Mesodermal cell (in vitro differentiated cells): ENCODE results near the gene GOLGA8K.
"Not testable (repeated sequence)": the region's sequence is repeated elsewhere in the genome, so short reads cannot be mapped to it uniquely, and the experiment has no call there.

ENCODE experiments used
- H3K27ac ChIP-seq: 2 replicates; pipeline ENCODE4 v1.7.0; 2013; ENCODE audit warnings: mild to moderate bottlenecking, low read depth, low read length, moderate library complexity; ENCODE audit not compliant: severe bottlenecking
- H3K36me3 ChIP-seq: 2 replicates; pipeline ENCODE4 v1.7.1; 2013; ENCODE audit warnings: mild to moderate bottlenecking, low read length, moderate library complexity; ENCODE audit not compliant: control insufficient read depth, insufficient read depth
- H3K4me1 ChIP-seq: one replicate; pipeline ENCODE4 v1.7.1; 2013; ENCODE audit warnings: mild to moderate bottlenecking, low read length; ENCODE audit not compliant: insufficient read depth, control insufficient read depth, poor library complexity, severe bottlenecking
- H3K4me3 ChIP-seq: 2 replicates; pipeline ENCODE4 v1.7.0; 2013; ENCODE audit warnings: low read length, control low read depth, mild to moderate bottlenecking; ENCODE audit not compliant: insufficient read depth, poor library complexity, severe bottlenecking; ENCODE audit errors: extremely low read depth
- H3K9me3 ChIP-seq: 2 replicates; pipeline ENCODE4 v1.7.1; 2013; ENCODE audit warnings: mild to moderate bottlenecking, low read length, moderate library complexity; ENCODE audit not compliant: control insufficient read depth
- WGBS, 2 experiments: methylation state at CpG; one replicate each; pipeline ENCODE4 v1.1.5; 2013; ENCODE audit warnings: missing lambda C conversion rate in 2 of 2; ENCODE audit not compliant: insufficient coverage in 2 of 2; 5-methylcytosine and 5-hydroxymethylcytosine counted together

GOLGA8K gene

DNA sequence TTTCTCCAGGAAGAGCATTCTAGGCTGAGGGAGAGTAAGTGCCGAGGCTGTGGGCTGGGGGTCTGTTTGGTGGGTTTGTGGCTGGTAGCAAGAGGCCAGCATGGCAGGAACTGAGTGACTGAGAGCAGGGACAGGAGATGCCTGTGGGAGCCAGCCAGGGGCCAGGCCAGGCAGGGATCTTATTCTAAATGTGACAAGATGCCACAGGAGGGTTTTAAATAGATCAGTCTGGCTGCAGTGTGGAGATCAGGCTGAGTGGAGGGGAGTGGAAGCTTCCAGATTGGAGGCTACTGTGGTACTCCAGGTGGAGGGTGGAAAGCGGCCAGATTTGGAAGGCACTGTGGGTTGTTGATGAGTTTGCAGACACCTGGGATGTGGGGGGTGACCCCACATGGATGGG lies 28.9 kb downstream of the GOLGA8K start:
- not testable (repeated sequence) for H3K4me3 ChIP-seq, H3K9me3 ChIP-seq, H3K36me3 ChIP-seq, H3K27ac ChIP-seq, H3K4me1 ChIP-seq
- WGBS, 2 experiments: no CpG with 5 or more reads among the region's 2 CpGs

DNA sequence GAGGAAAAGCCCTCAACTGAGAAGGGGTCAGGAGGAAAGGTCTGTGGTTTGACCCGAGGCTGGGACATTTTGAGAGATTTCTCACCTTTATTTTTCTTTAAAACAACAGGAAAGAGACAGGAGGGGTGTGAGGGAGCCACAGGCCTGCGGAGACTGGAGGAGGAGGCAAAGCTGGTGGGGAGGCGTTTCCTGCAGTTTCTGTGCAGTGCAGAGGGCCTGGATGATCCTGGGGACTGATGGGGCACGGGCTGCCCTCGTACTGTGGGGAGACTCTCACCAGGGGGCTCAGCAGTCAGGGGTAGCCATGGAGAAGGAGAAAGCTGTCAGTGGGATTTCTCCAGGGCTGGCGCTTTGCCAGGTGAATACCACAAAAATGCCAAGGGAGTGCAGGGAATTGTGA lies 29.4 kb downstream of the GOLGA8K start:
- H3K4me1 ChIP-seq, H3K9me3 ChIP-seq, H3K36me3 ChIP-seq, H3K27ac ChIP-seq, H3K4me3 ChIP-seq: not testable (repeated sequence)
- no CpG with 5 or more reads among the region's 6 CpGs for WGBS, 2 experiments

DNA sequence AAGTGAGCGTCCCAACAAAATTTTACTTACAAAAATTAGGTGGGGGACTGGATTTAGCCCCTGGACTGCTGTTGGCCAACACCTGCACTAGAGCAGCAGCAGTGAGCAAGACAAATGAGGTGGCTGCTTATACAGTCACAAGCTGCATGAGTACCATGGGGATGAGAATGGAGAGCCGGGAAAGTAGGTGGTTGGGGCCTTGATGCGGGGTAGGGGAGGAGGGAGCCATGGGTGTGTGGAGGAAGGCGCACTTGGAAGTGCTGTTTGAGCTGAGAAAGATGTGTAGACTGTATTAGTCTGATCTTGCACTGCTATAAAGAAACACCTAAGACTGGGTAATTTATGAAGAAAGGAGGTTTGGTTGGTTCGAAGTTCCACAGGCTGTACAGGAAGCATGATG lies 31.0 kb downstream of the GOLGA8K start:
- not testable (repeated sequence) for H3K36me3 ChIP-seq, H3K4me1 ChIP-seq, H3K4me3 ChIP-seq, H3K9me3 ChIP-seq, H3K27ac ChIP-seq
- WGBS, 2 experiments: 93% methylated on average over 2 of the region's 5 CpGs; no CpG with 5 or more reads in 1 of the 2 experiments

DNA sequence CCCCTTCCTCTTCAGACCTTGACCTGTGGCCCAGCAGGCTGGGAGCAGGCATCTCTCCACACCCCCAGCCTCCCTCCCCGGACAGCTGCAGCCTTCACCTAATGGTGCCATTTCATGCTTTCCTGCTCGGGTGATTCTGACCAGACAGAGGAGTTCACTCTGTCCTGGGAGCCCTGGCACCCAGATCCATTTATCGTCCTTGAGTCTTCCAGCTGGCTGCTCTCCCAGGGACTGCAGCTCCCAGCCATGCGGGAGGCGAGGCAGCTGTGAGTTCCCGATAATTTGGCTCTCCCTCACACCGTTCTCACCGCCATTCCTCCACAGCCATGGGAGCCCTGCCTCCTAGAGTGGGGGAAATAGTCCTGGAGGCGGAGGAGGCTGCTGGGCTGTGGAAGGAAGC lies 32.6 kb downstream of the GOLGA8K start:
- not testable (repeated sequence) for H3K36me3 ChIP-seq, H3K4me1 ChIP-seq, H3K9me3 ChIP-seq, H3K4me3 ChIP-seq, H3K27ac ChIP-seq
- no CpG with 5 or more reads among the region's 9 CpGs for WGBS, 2 experiments

DNA sequence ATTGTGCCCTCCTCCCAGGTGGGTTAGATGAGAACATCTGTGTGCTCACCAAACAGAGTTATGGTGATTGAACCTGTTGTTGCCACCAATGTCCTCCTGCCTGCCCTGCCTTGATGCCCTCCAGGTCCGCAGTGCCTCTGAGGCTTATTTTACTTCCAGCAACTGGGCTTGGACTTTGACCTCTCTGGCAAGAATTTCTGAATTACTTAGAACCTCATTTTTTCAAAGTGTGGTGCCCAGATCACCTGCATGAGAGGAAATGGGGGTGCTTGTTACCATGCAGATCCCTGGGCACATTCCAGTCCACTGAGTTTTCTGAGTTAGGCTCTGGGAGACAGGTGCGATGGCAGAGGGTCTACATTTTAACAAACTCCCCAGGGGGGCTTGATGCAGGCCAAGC lies 33.0 kb downstream of the GOLGA8K start:
- WGBS, 2 experiments: no CpG with 5 or more reads among the region's 2 CpGs
- not testable (repeated sequence) for H3K36me3 ChIP-seq, H3K4me1 ChIP-seq, H3K9me3 ChIP-seq, H3K27ac ChIP-seq, H3K4me3 ChIP-seq

DNA sequence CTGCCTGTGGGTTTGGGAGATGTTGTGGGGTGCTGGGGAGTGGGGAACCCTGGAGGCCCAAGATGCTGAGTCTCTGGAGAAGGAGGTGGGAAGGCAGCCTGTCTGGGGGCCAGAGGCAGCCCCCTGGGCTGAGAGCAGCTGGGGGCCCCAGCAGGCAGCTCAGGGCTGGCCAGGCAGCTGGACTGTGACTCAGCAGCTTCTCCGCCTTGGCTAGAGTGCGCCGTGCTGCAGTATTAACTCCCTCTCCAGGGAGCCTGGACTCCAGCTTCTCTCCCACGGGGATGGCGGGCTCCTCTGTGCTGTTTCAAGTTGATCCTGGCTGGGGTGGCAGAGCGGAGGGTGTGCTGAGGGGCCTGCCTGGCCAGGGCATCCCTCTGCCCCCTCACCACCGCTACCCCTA lies 36.6 kb downstream of the GOLGA8K start:
- WGBS, 2 experiments: no CpG with 5 or more reads among the region's 7 CpGs
- not testable (repeated sequence) for H3K9me3 ChIP-seq, H3K4me1 ChIP-seq, H3K4me3 ChIP-seq, H3K36me3 ChIP-seq, H3K27ac ChIP-seq

DNA sequence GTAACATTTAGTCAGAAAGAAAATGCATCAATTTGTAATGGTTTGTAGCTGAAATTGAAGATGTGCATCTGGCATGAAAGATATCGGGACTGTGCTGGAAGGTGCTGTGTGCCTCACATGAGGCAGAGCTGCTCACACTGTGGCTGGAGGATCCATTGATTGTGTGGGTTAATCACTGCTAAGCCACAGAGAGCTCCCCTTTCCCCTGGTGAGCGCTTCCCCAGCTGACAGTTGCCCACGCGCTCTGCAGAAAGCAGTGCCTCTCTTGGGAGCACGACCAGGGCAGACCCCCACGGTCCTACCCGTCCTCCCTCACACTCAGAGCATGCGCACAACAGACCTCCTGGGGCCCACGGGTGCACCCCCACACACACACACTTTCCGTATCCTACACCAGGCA lies 37.1 kb downstream of the GOLGA8K start:
- H3K9me3 ChIP-seq, H3K4me3 ChIP-seq, H3K4me1 ChIP-seq, H3K27ac ChIP-seq, H3K36me3 ChIP-seq: not testable (repeated sequence)
- no CpG with 5 or more reads among the region's 10 CpGs for WGBS, 2 experiments

DNA sequence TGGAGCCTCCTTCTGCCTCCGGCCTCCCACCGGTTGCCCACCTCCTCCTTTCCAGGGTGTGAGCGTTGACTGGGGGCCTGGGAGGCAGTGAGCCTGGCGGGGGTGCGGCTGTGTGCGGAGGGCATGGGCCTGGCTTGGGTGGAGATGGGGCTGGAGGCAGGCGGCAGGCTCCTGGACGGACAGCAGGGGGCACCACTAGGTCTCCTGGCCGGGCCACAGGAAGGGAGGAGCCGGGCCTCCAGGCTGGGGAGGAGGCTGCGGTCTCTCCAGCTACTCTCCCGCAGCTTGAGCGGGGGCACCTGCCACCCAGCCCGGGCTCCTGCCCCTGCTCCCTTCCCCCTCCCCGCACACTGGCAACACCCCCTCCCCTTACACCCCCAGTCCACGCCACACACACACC lies 38.1 kb downstream of the GOLGA8K start:
- not testable (repeated sequence) for H3K4me3 ChIP-seq, H3K4me1 ChIP-seq, H3K27ac ChIP-seq, H3K9me3 ChIP-seq, H3K36me3 ChIP-seq
- WGBS, 2 experiments: no CpG with 5 or more reads among the region's 16 CpGs

DNA sequence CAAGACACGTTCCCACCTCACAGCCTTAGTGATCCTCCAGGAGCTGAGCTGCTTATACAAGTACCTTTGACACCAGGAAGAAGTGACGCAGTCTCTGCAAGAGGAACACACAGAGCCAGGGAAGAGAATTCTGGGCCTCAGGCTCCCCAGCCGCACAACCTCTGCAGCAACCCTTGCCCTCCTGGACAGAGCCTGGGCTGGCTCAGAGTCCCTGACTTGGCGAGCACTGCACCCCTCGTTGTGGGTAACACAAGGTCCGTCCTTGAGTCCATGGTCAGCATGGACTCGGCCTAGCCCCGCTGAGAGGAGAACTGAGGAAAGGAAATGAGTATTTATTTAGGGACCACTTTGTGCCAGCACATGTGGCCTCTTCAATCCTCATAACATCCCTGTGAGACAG lies 39.6 kb downstream of the GOLGA8K start:
- H3K27ac ChIP-seq, H3K4me1 ChIP-seq, H3K9me3 ChIP-seq, H3K4me3 ChIP-seq, H3K36me3 ChIP-seq: not testable (repeated sequence)
- WGBS, 2 experiments: no CpG with 5 or more reads among the region's 8 CpGs

DNA sequence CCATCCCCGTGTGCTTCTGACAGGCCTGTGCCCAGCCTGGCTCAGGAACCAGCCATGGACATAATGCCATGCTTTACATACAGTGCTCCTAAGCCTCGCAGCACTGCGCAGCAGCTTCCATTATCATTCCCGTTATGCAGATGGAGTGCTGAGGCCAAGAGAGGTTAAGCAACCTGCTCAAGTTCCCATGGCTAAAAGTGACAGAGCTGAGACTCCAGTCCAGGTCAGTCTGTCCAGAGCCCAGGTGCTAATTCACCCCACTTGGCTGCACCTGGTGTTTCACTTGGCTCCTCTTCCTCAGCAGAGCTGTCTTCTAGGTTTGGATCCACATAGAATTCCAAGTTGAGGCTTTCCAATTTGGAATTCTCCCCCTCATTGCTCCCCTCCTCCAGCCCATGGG lies 41.4 kb downstream of the GOLGA8K start:
- H3K36me3 ChIP-seq, H3K4me3 ChIP-seq, H3K4me1 ChIP-seq, H3K9me3 ChIP-seq, H3K27ac ChIP-seq: not testable (repeated sequence)
- WGBS, 2 experiments: no CpG with 5 or more reads among the region's 4 CpGs

DNA sequence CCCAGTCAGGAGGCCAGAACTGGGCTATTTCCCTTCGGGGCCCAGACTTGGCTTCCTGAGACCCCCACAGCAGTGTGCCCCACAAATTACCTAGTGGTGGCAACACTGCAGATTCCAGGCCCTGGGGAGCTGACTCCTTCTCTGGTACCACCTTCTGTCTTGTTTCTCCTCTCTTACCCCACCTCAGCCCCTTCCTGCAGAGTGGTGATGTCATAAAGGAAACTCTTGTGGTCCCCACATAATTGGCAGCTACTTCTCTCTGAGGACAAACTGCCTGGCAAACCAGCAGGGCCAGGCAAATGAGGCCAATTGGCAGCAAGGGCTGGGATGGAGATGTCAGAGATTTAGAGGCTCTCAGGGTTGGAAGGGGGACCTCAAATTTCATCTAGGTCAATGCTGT lies 44.6 kb downstream of the GOLGA8K start:
- not testable (repeated sequence) for H3K9me3 ChIP-seq, H3K4me1 ChIP-seq, H3K36me3 ChIP-seq, H3K27ac ChIP-seq, H3K4me3 ChIP-seq
- WGBS, 2 experiments: no CpG with 5 or more reads among the region's 1 CpG

DNA sequence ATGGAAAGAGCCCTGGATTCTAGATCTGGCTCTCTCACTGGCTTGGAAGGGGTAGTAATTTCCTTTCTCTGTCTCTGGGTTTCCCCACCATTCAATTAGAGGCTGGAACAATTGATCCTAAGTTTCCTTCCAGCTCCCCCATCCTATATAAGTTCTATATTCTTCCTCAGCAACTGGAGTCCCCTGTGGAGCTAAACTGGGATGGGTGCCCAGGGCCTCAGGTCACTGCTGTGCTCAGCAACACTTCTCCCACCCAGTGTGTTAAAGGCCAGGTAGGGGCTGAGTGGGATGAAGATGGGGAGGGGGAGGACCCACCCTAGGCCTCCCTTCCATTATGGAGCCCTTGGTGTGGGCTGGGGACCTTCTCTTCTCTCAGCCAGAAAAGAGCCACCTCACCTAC lies 46.2 kb downstream of the GOLGA8K start:
- H3K9me3 ChIP-seq, H3K36me3 ChIP-seq, H3K4me1 ChIP-seq, H3K27ac ChIP-seq, H3K4me3 ChIP-seq: not testable (repeated sequence)
